GM12892 (cell line): ENCODE data around the gene EXOC6B.

Experiments used
- POLR2A ChIP-seq: IDR thresholded peaks from 2 replicates; pipeline ENCODE4 v1.6.1; 2011; ENCODE audit warnings: low read depth, low read length, control low read depth
- POLR2AphosphoS5 ChIP-seq: IDR thresholded peaks from 2 replicates; pipeline ENCODE4 v1.6.1; 2011; ENCODE audit warnings: low read depth, low read length, control low read depth
- TAF1 ChIP-seq: IDR thresholded peaks from 2 replicates; pipeline ENCODE4 v1.6.1; 2011; ENCODE audit warnings: low read depth, mild to moderate bottlenecking, control low read depth, low read length, borderline replicate concordance

- TF ChIP-seq POLR2A (no peak), POLR2AphosphoS5 (no peak), TAF1 (no peak)
Observed at GRCh38 chr2:72235497-72236415, 590.1 kb downstream of the EXOC6B start.
